ENCODE measurements around the gene MAP2K6.

MAP2K6 gene

GRCh38 chr17:69523244-69523861 is 108.9 kb downstream of the MAP2K6 start:
- H3K36me3 ChIP-seq (ENCODE audit: insufficient read depth, low read length), result peaks cover 17% of the 10 kb centered on the region; the same call in 1 of the 2 replicates
- H3K4me1 ChIP-seq (ENCODE audit: insufficient read depth, low read length), result no peaks in the 10 kb centered on the region
- H3K79me2 ChIP-seq (ENCODE audit: insufficient read depth, low read length), result no peaks in the 10 kb centered on the region
- no peaks in the 10 kb centered on the region for H3K27me3 ChIP-seq (ENCODE audit: insufficient read depth, low read length, poor library complexity)
- H3K27ac ChIP-seq (ENCODE audit: low read length), result no peak overlapping the region
- no peak overlapping the region for H2AFZ ChIP-seq (ENCODE audit: low read depth, low read length)
- no peak overlapping the region for H3K9ac ChIP-seq (ENCODE audit: low read depth, low read length)
- H4K20me1 ChIP-seq (ENCODE audit: insufficient read depth, low read length), result no peaks in the 10 kb centered on the region
- peak; percentile 61 for TF ChIP-seq CTCF (IDR thresholded peaks at IDR 0.05; ENCODE audit: borderline replicate concordance, extremely low read depth, low read length, poor library complexity, severe bottlenecking)
- no peak for TF ChIP-seq EZH2 (IDR thresholded peaks at IDR 0.05; ENCODE audit: borderline replicate concordance, low read depth, low read length, severe bottlenecking)
- H3K9me3 ChIP-seq (ENCODE audit: insufficient read depth, low read length, severe bottlenecking), result no peaks in the 10 kb centered on the region
- ATAC-seq (ENCODE audit: insufficient read depth, low read depth), result no peak
- no peak for DNase-seq
- H3K4me2 ChIP-seq (ENCODE audit: insufficient read depth, low read length), result no peak overlapping the region
- no peak overlapping the region for H3K4me3 ChIP-seq (ENCODE audit: low read depth in 1 of 2, low read length in 2 of 2)

DNA sequence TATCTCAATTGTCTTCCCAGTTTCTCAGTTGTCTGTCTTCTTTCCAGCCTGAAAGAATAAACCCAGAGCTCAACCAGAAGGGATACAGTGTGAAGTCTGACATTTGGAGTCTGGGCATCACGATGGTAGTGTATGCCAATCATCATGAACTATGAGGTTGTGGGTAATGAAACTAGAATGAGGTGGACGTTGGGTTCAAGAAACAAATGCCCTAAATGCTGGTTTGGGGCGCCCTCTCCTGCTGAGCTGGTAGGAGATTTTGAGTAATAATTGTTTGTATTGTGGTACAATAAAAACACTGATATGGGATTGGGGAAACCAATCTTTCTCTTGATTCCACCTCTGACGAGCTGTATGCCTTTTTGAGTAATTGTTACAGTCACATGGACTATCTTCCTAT is 110.4 kb downstream of the MAP2K6 start:
- DNase-seq (no peak), ATAC-seq (ENCODE audit: insufficient read depth, low read depth) (no peak)
- no peak overlapping the region for H3K4me2 ChIP-seq (ENCODE audit: insufficient read depth, low read length)
- H3K4me1 ChIP-seq (ENCODE audit: insufficient read depth, low read length), result no peaks in the 10 kb centered on the region
- no peak overlapping the region for H2AFZ ChIP-seq (ENCODE audit: low read depth, low read length)
- H3K9me3 ChIP-seq (ENCODE audit: insufficient read depth, low read length, severe bottlenecking), result no peaks in the 10 kb centered on the region
- H3K4me3 ChIP-seq (ENCODE audit: low read depth in 1 of 2, low read length in 2 of 2), result no peak overlapping the region
- no peaks in the 10 kb centered on the region for H3K79me2 ChIP-seq (ENCODE audit: insufficient read depth, low read length)
- no peak for TF ChIP-seq CTCF (IDR thresholded peaks at IDR 0.05; ENCODE audit: borderline replicate concordance, extremely low read depth, low read length, poor library complexity, severe bottlenecking)
- no peak for TF ChIP-seq EZH2 (IDR thresholded peaks at IDR 0.05; ENCODE audit: borderline replicate concordance, low read depth, low read length, severe bottlenecking)
- no peaks in the 10 kb centered on the region for H3K27me3 ChIP-seq (ENCODE audit: insufficient read depth, low read length, poor library complexity)
- no peaks in the 10 kb centered on the region for H4K20me1 ChIP-seq (ENCODE audit: insufficient read depth, low read length)
- H3K36me3 ChIP-seq (ENCODE audit: insufficient read depth, low read length), result peaks cover 17% of the 10 kb centered on the region; the same call in 1 of the 2 replicates
- H3K27ac ChIP-seq (ENCODE audit: low read length), result no peak overlapping the region
- no peak overlapping the region for H3K9ac ChIP-seq (ENCODE audit: low read depth, low read length)

DNA sequence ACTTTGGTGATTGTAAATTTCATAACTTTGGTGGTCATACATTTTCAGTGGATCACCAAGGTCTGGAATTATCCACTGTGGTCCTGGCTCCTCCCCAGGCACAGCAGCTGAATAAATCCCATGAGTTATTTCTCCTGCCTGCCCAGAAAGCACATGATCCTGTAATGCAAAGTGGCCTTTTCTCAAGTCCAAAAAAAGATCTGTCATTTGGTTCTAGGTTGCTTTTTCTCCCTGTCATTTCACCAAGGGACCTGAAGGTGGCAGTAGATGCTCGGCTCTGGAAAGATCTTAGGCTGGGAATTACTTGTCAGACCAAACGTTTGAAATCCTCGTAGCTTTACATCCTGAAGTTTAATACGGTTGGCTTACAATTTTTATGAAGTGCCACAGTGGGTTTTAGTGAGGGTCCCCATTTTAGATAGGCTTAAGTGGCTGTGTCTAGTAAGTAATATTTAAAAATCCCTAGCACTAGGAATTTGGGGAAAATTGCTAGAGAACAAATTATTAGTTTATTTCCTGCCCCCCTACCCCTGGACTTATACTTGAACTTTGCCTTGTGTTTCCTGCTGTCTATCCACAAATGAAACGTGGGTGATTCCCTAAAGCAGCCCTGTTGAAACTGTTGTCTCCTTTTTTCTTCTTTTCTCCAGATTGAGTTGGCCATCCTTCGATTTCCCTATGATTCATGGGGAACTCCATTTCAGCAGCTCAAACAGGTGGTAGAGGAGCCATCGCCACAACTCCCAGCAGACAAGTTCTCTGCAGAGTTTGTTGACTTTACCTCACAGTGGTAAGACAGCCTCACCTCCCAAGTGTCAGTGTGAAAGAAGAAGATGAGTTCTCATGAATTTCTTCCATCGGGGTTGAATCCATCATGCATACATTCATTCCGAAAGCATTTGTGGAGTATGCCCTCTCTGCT is 111.7 kb downstream of the MAP2K6 start:
- Histone ChIP-seq H3K27me3 (ENCODE audit: insufficient read depth, low read length, poor library complexity) (no peaks in the 10 kb centered on the region), H2AFZ (ENCODE audit: low read depth, low read length) (no peak overlapping the region), H3K27ac (ENCODE audit: low read length) (no peak overlapping the region), H3K4me3 (ENCODE audit: low read depth in 1 of 2, low read length in 2 of 2) (no peak overlapping the region), H3K4me1 (ENCODE audit: insufficient read depth, low read length) (no peaks in the 10 kb centered on the region), H3K4me2 (ENCODE audit: insufficient read depth, low read length) (no peak overlapping the region), H3K9ac (ENCODE audit: low read depth, low read length) (no peak overlapping the region), H3K9me3 (ENCODE audit: insufficient read depth, low read length, severe bottlenecking) (no peaks in the 10 kb centered on the region), H3K36me3 (ENCODE audit: insufficient read depth, low read length) (peaks cover 17% of the 10 kb centered on the region; the same call in 1 of the 2 replicates), H3K79me2 (ENCODE audit: insufficient read depth, low read length) (no peaks in the 10 kb centered on the region), H4K20me1 (ENCODE audit: insufficient read depth, low read length) (no peaks in the 10 kb centered on the region)
- TF ChIP-seq EZH2 (IDR thresholded peaks at IDR 0.05; ENCODE audit: borderline replicate concordance, low read depth, low read length, severe bottlenecking) (no peak), CTCF (IDR thresholded peaks at IDR 0.05; ENCODE audit: borderline replicate concordance, extremely low read depth, low read length, poor library complexity, severe bottlenecking) (peak; percentile 81)
- ATAC-seq (ENCODE audit: insufficient read depth, low read depth) (0 out of 3 replicates have a peak, but pooled peaks have one; percentile 40), DNase-seq (peak; percentile 24)
